ENCODE measurements around the gene SQSTM1. TPM values are rescaled to one million over a fixed set of nuclear protein-coding genes. Genes with fewer than 3 reads are reported as not detected.
"Not testable (repeated sequence)": the region's sequence is repeated elsewhere in the genome, so short reads cannot be mapped to it uniquely, and the experiment has no call there.

SQSTM1 gene
- total and polyA plus RNA-seq, 3 experiments from 2014 or later = 158 to 212 (median 179) TPM

DNA sequence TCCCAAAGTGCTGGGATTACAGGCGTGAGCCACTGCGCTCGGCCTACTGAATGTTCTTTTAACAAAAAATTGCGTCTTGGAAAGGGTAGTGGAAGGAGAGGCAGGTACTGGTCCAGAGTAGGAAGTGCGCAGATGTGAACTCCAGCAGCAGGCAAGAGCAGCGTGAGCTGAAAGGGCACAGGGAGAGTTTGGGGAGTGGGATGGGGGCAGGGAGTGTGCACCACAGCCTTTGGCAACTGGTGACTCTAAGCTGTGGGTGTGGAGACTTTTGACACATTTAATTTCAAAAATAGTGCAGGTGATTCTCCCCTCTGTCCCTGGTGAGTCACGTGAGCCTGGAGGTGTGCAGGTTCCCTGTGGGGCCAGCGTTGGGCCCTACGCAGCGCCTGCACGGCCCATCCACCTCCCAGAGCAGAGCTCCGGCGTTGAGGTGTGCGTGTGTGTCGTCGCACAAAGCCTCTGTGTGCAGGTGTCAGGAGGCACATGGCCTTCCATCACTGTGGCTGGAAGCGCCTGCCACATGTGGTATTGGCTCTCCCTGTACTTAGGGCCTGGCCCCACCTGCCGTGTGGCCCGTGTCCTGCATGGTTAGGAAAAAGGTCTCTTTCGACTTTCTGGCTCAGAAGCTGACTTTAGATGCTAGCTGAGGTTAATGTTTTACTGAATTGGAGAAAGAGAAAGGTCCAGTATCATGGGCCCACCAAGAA lies 11.5 kb downstream of the SQSTM1 start:
- Histone ChIP-seq H3K9me3 (ENCODE audit: low read length) (no peaks in the 10 kb centered on the region), H3K36me3 (ENCODE audit: insufficient read depth, low read length) (peaks cover 60% of the 10 kb centered on the region), H3K4me3 (ENCODE audit: low read length) (no peak overlapping the region), H3K27ac (ENCODE audit: low read depth, low read length) (no peak overlapping the region), H3K4me1 (ENCODE audit: insufficient read depth, low read length) (peaks cover 13% of the 10 kb centered on the region), H3K27me3 (ENCODE audit: insufficient read depth, low read length, poor library complexity, severe bottlenecking) (no peaks in the 10 kb centered on the region)
- Mint-ChIP-seq H3K4me3 (no peak overlapping the region), H3K4me1 (peaks cover 20 to 38% (median 20%) of the 10 kb centered on the region in 3 donors), H3K9me3 (no peaks in the 10 kb centered on the region), H3K27ac (peak overlapping the region in 4 of 8 donors; percentile 23 to 82 (median 55)), H3K36me3 (peaks cover 13 to 89% (median 29%) of the 10 kb centered on the region in 3 donors), H3K27me3 (peaks cover 0 to 2% of the 10 kb centered on the region in 2 donors)
- CTCF ChIA-PET = interaction anchor here (1.0 kb wide), 1 partner anchor 11 kb away, joined by 3 read pairs; no protein-coding TSS in a partner anchor
- peak in 1 of 5 donors; percentile 38 for DNase-seq
- POLR2A ChIA-PET = no interaction called here

DNA sequence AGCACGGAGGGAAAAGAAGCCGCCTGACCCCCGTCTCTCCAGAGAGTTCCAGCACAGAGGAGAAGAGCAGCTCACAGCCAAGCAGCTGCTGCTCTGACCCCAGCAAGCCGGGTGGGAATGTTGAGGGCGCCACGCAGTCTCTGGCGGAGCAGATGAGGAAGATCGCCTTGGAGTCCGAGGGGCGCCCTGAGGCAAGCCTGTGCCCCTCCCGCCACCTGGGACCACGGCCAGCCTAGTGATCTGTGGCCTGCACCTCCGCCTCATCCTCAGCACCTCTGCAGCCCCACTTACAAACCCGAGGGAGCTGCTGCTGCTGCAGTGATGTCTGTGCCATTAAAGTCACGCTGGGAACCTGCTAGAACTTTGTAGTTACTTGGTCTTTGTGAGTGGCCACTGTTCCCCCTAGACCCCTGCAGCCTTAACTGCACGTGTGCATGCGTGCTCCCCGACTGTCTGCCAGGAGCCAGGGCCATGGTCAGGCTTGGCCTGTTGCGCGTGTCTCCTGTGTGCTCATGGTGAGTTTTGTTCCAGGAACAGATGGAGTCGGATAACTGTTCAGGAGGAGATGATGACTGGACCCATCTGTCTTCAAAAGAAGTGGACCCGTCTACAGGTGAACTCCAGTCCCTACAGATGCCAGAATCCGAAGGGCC lies 12.5 kb downstream of the SQSTM1 start:
- Histone ChIP-seq H3K36me3 (ENCODE audit: insufficient read depth, low read length) (peaks cover 67% of the 10 kb centered on the region), H3K4me1 (ENCODE audit: insufficient read depth, low read length) (peaks cover 18% of the 10 kb centered on the region), H3K9me3 (ENCODE audit: low read length) (no peaks in the 10 kb centered on the region), H3K27me3 (ENCODE audit: insufficient read depth, low read length, poor library complexity, severe bottlenecking) (no peaks in the 10 kb centered on the region), H3K27ac (ENCODE audit: low read depth, low read length) (no peak overlapping the region), H3K4me3 (ENCODE audit: low read length) (no peak overlapping the region)
- Mint-ChIP-seq H3K4me3 (no peak overlapping the region), H3K4me1 (peaks cover 21 to 40% (median 22%) of the 10 kb centered on the region in 3 donors), H3K36me3 (peaks cover 13 to 88% (median 28%) of the 10 kb centered on the region in 3 donors), H3K9me3 (no peaks in the 10 kb centered on the region), H3K27ac (peak overlapping the region in 4 of 8 donors; percentile 23 to 38 (median 26)), H3K27me3 (peaks cover 0 to 2% of the 10 kb centered on the region in 2 donors)
- peak in 1 of 5 donors; percentile 30 for DNase-seq
- CTCF ChIA-PET = interaction anchor here (0.6 to 1.1 kb wide), 2 partner anchors 31 to 743 kb away, joined by 3 read pairs; no protein-coding TSS in a partner anchor
- POLR2A ChIA-PET = no interaction called here

DNA sequence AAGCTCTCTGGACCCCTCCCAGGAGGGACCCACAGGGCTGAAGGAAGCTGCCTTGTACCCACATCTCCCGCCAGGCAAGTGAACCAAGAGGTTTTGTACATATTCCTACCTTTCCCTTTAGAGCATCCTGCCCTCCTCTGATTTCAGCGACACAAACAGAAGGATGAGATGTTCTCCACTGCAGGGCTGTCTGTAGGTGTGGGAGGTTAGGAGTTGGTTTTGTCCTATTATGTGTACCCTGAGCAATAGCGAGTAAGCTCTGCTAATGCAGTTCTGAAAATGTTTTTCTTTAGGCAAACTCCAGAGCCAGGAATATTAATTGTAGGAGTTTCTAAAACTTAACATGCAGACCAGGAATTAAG lies 13.0 kb downstream of the SQSTM1 start:
- DNase-seq = no peak
- H3K9me3 ChIP-seq (ENCODE audit: low read length) = no peaks in the 10 kb centered on the region
- Mint-ChIP-seq H3K4me3 (no peak overlapping the region), H3K27ac (peak overlapping the region in 1 of 8 donors; percentile 64), H3K4me1 (peaks cover 20 to 37% (median 22%) of the 10 kb centered on the region in 3 donors), H3K27me3 (peaks cover 0 to 2% of the 10 kb centered on the region in 2 donors), H3K9me3 (no peaks in the 10 kb centered on the region), H3K36me3 (peaks cover 12 to 88% (median 26%) of the 10 kb centered on the region in 3 donors)
- H3K27me3 ChIP-seq (ENCODE audit: insufficient read depth, low read length, poor library complexity, severe bottlenecking) = no peaks in the 10 kb centered on the region
- H3K4me1 ChIP-seq (ENCODE audit: insufficient read depth, low read length) = peaks cover 18% of the 10 kb centered on the region
- POLR2A ChIA-PET = no interaction called here
- H3K4me3 ChIP-seq (ENCODE audit: low read length) = no peak overlapping the region
- CTCF ChIA-PET = interaction anchor here (0.6 to 1.1 kb wide), 2 partner anchors 32 to 742 kb away, joined by 3 read pairs; no protein-coding TSS in a partner anchor
- peaks cover 66% of the 10 kb centered on the region for H3K36me3 ChIP-seq (ENCODE audit: insufficient read depth, low read length)
- H3K27ac ChIP-seq (ENCODE audit: low read depth, low read length) = no peak overlapping the region

DNA sequence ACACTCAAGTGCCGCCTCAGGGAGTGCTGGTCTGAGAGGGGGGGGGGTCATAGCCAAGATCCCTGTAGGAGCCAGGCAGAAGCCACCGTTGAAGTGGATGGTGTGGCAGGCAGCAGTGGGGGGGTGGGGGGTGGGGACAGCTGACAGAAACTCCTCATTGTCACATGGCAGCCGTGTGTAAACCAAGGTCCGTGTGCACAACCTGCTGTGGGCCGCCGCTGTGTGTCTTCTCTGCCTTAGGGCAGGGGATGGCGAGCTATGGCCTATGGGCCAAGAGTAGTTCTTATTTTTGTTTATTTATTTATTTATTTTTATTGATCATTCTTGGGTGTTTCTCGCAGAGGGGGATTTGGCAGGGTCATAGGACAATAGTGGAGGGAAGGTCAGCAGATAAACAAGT lies 13.4 kb downstream of the SQSTM1 start:
- Mint-ChIP-seq H3K4me1 (peaks cover 18 to 35% (median 21%) of the 10 kb centered on the region in 3 donors), H3K27ac (peak overlapping the region in 1 of 8 donors; percentile 64), H3K9me3 (no peaks in the 10 kb centered on the region), H3K36me3 (peaks cover 9 to 86% (median 24%) of the 10 kb centered on the region in 3 donors), H3K4me3 (no peak overlapping the region), H3K27me3 (peaks cover 0 to 2% of the 10 kb centered on the region in 2 donors)
- Histone ChIP-seq H3K27ac (ENCODE audit: low read depth, low read length) (no peak overlapping the region), H3K36me3 (ENCODE audit: insufficient read depth, low read length) (peaks cover 62% of the 10 kb centered on the region), H3K4me1 (ENCODE audit: insufficient read depth, low read length) (peaks cover 18% of the 10 kb centered on the region), H3K4me3 (ENCODE audit: low read length) (no peak overlapping the region), H3K9me3 (ENCODE audit: low read length) (no peaks in the 10 kb centered on the region), H3K27me3 (ENCODE audit: insufficient read depth, low read length, poor library complexity, severe bottlenecking) (no peaks in the 10 kb centered on the region)
- peak in 1 of 5 donors; percentile 7 for DNase-seq
- ChIA-PET CTCF (interaction anchor here (1.1 kb wide), 1 partner anchor 32 kb away, joined by 3 read pairs; no protein-coding TSS in a partner anchor), POLR2A (no interaction called here)

DNA sequence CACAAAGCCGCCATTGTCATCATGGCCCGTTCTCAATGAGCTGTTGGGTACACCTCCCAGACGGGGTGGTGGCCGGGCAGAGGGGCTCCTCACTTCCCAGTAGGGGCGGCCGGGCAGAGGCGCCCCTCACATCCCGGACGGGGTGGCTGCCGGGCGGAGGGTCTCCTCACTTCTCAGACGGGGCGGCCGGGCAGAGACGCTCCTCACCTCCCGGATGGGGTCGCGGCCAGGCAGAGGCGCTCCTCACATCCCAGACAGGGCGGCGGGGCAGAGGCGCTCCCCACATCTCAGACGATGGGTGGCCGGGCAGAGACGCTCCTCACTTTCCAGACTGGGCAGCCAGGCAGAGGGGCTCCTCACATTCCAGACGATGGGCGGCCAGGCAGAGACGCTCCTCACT lies 14.2 kb downstream of the SQSTM1 start:
- H3K27me3 Mint-ChIP-seq; H3K27me3 ChIP-seq (ENCODE audit: insufficient read depth, low read length, poor library complexity, severe bottlenecking); H3K27ac ChIP-seq (ENCODE audit: low read depth, low read length); H3K9me3 ChIP-seq (ENCODE audit: low read length); H3K9me3 Mint-ChIP-seq; H3K4me3 Mint-ChIP-seq; CTCF ChIA-PET; H3K4me3 ChIP-seq (ENCODE audit: low read length); POLR2A ChIA-PET: not testable (repeated sequence)
- DNase-seq = peak in 1 of 5 donors; percentile 17
- H3K36me3 ChIP-seq (ENCODE audit: insufficient read depth, low read length) = peaks cover 60% of the 10 kb centered on the region
- Mint-ChIP-seq H3K4me1 (peaks cover 16 to 31% (median 18%) of the 10 kb centered on the region in 3 donors), H3K27ac (peak overlapping the region in 1 of 8 donors; percentile 46), H3K36me3 (peaks cover 9 to 85% (median 20%) of the 10 kb centered on the region in 3 donors)
- H3K4me1 ChIP-seq (ENCODE audit: insufficient read depth, low read length) = peaks cover 18% of the 10 kb centered on the region

DNA sequence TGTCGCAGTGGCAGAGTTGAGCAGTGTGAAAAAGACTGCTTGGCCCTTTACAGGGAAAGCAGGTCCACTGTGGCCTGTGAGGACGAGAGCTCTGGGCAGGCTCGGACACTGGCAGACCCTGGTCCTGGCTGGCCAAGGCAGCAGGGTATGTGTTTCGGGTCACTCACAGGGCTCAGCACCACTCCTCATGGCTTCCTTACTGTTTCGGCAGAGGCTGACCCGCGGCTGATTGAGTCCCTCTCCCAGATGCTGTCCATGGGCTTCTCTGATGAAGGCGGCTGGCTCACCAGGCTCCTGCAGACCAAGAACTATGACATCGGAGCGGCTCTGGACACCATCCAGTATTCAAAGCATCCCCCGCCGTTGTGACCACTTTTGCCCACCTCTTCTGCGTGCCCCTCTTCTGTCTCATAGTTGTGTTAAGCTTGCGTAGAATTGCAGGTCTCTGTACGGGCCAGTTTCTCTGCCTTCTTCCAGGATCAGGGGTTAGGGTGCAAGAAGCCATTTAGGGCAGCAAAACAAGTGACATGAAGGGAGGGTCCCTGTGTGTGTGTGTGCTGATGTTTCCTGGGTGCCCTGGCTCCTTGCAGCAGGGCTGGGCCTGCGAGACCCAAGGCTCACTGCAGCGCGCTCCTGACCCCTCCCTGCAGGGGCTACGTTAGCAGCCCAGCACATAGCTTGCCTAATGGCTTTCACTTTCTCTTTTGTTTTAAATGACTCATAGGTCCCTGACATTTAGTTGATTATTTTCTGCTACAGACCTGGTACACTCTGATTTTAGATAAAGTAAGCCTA lies 15.7 kb downstream of the SQSTM1 start:
- no peaks in the 10 kb centered on the region for H3K27me3 ChIP-seq (ENCODE audit: insufficient read depth, low read length, poor library complexity, severe bottlenecking)
- Mint-ChIP-seq H3K4me1 (peaks cover 16 to 31% (median 18%) of the 10 kb centered on the region in 3 donors), H3K9me3 (no peaks in the 10 kb centered on the region), H3K27ac (peak overlapping the region; percentile 81 to 97 (median 92)), H3K36me3 (peaks cover 4 to 85% (median 17%) of the 10 kb centered on the region in 3 donors), H3K27me3 (peaks cover 0 to 2% of the 10 kb centered on the region in 2 donors), H3K4me3 (peak overlapping the region; percentile 28 to 72 (median 60))
- H3K27ac ChIP-seq (ENCODE audit: low read depth, low read length) = peak overlapping the region; percentile 51
- no peak overlapping the region for H3K4me3 ChIP-seq (ENCODE audit: low read length)
- peaks cover 63% of the 10 kb centered on the region for H3K36me3 ChIP-seq (ENCODE audit: insufficient read depth, low read length)
- peak; percentile 45 to 77 (median 53) for DNase-seq
- POLR2A ChIA-PET = interaction anchor here (1.0 to 1.8 kb wide), 2 partner anchors 14 to 73 kb away, joined by 4 to 9 read pairs; no protein-coding TSS in a partner anchor
- H3K4me1 ChIP-seq (ENCODE audit: insufficient read depth, low read length) = peaks cover 18% of the 10 kb centered on the region
- CTCF ChIA-PET = interaction anchor here (1.1 to 1.9 kb wide), 2 partner anchors 14 to 74 kb away, joined by 4 read pairs; no protein-coding TSS in a partner anchor
- no peaks in the 10 kb centered on the region for H3K9me3 ChIP-seq (ENCODE audit: low read length)

DNA sequence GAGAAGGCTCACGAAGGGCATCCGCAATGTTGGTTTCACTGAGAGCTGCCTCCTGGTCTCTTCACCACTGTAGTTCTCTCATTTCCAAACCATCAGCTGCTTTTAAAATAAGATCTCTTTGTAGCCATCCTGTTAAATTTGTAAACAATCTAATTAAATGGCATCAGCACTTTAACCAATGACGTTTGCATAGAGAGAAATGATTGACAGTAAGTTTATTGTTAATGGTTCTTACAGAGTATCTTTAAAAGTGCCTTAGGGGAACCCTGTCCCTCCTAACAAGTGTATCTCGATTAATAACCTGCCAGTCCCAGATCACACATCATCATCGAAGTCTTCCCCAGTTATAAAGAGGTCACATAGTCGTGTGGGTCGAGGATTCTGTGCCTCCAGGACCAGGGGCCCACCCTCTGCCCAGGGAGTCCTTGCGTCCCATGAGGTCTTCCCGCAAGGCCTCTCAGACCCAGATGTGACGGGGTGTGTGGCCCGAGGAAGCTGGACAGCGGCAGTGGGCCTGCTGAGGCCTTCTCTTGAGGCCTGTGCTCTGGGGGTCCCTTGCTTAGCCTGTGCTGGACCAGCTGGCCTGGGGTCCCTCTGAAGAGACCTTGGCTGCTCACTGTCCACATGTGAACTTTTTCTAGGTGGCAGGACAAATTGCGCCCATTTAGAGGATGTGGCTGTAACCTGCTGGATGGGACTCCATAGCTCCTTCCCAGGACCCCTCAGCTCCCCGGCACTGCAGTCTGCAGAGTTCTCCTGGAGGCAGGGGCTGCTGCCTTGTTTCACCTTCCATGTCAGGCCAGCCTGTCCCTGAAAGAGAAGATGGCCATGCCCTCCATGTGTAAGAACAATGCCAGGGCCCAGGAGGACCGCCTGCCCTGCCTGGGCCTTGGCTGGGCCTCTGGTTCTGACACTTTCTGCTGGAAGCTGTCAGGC lies 16.6 kb downstream of the SQSTM1 start:
- ChIA-PET POLR2A (interaction anchor here (0.8 to 1.8 kb wide), 3 partner anchors 15 to 74 kb away, joined by 4 to 9 read pairs (median 6); no protein-coding TSS in a partner anchor), CTCF (interaction anchor here (1.1 to 1.9 kb wide), 3 partner anchors 15 to 74 kb away, joined by 3 to 4 read pairs (median 4); no protein-coding TSS in a partner anchor)
- no peaks in the 10 kb centered on the region for H3K9me3 ChIP-seq (ENCODE audit: low read length)
- H3K36me3 ChIP-seq (ENCODE audit: insufficient read depth, low read length) = peaks cover 60% of the 10 kb centered on the region
- DNase-seq = no peak
- H3K9me3 Mint-ChIP-seq = no peaks in the 10 kb centered on the region
- no peak overlapping the region for H3K4me3 ChIP-seq (ENCODE audit: low read length)
- peaks cover 18% of the 10 kb centered on the region for H3K4me1 ChIP-seq (ENCODE audit: insufficient read depth, low read length)
- H3K36me3 Mint-ChIP-seq = peaks cover 4 to 82% (median 15%) of the 10 kb centered on the region in 3 donors
- H3K4me3 Mint-ChIP-seq = peak overlapping the region in 6 of 7 donors; percentile 28 to 72 (median 64)
- peaks cover 16 to 31% (median 16%) of the 10 kb centered on the region in 3 donors for H3K4me1 Mint-ChIP-seq
- peaks cover 0 to 2% of the 10 kb centered on the region in 2 donors for H3K27me3 Mint-ChIP-seq
- H3K27me3 ChIP-seq (ENCODE audit: insufficient read depth, low read length, poor library complexity, severe bottlenecking) = no peaks in the 10 kb centered on the region
- H3K27ac Mint-ChIP-seq = peak overlapping the region; percentile 81 to 97 (median 92)
- peak overlapping the region; percentile 51 for H3K27ac ChIP-seq (ENCODE audit: low read depth, low read length)

Data from CD8-positive, alpha-beta memory T cell (primary cell).